ENCODE data around the gene TRMU. TPM values are rescaled to one million over a fixed set of nuclear protein-coding genes. Genes with fewer than 3 reads are reported as not detected.

Gene TRMU
- total and polyA plus RNA-seq, 2 of the 4 experiments (the other 2 are of a cell fraction) = 19.0 to 36.4 TPM

GRCh38 chr22:46349238-46349637 is 13.7 kb downstream of the TRMU start:
- BruUV-seq (replicated peaks) = no TSS peak
- H3K36me3 ChIP-seq (ENCODE audit: control insufficient read depth, insufficient read depth, low read length) = peaks cover 88% of the 10 kb centered on the region

More at GRCh38 chr22:46349238-46349637, 13.7 kb downstream of the TRMU start:
- TF ChIP-seq NFE2L2 (IDR thresholded peaks at IDR 0.05; ENCODE audit: low read depth, low read length) (no peak), POLR2A (IDR thresholded peaks at IDR 0.05; ENCODE audit: low read depth, low read length) (no peak), MAZ (IDR thresholded peaks at IDR 0.05; ENCODE audit: borderline replicate concordance, low read depth, low read length) (no peak), MXI1 (IDR thresholded peaks at IDR 0.05; ENCODE audit: borderline replicate concordance, low read depth, low read length) (no peak), MAFK (IDR thresholded peaks at IDR 0.05; ENCODE audit: low read depth, low read length) (no peak), ELK1 (IDR thresholded peaks at IDR 0.05; ENCODE audit: borderline replicate concordance, low read depth, low read length) (no peak), FOS (IDR thresholded peaks at IDR 0.05; ENCODE audit: low read depth, low read length) (no peak), CEBPB (IDR thresholded peaks at IDR 0.05; ENCODE audit: low read depth, low read length) (no peak), SMC3 (IDR thresholded peaks at IDR 0.05; ENCODE audit: low read depth, low read length) (no peak), RFX5 (IDR thresholded peaks at IDR 0.05; ENCODE audit: low read depth, low read length) (no peak), BHLHE40 (IDR thresholded peaks at IDR 0.05; ENCODE audit: low read depth, low read length) (no peak), RAD21 (IDR thresholded peaks at IDR 0.05; ENCODE audit: low read length) (no peak)
- H3K9ac ChIP-seq (ENCODE audit: low read depth, low read length) = no peak overlapping the region
- ChIA-PET CTCF (interaction anchor here (0.6 kb wide), 2 partner anchors 11 to 202 kb away, joined by 3 to 4 read pairs; no protein-coding TSS in a partner anchor), POLR2A (ENCODE audit: unreplicated experiment) (no interaction called here)
- H3K4ac ChIP-seq (ENCODE audit: low read depth, low read length) = no peak overlapping the region
- H3K18ac ChIP-seq (ENCODE audit: low read depth, low read length) = no peak overlapping the region
- H3K4me2 ChIP-seq (ENCODE audit: low read depth, low read length) = no peak overlapping the region
- no peak for ATAC-seq (ENCODE audit: low read depth)
- no peak overlapping the region for H4K5ac ChIP-seq (ENCODE audit: low read depth, low read length)
- no peak overlapping the region for H4K91ac ChIP-seq (ENCODE audit: insufficient read depth, low read depth, low read length)
- H3K23ac ChIP-seq (ENCODE audit: low read depth, low read length) = no peak overlapping the region
- in situ Hi-C loops (cut with MboI; ENCODE audit: low sequenced_read_pairs) = loop anchor here (5.0 kb wide), 1 partner anchor 48 kb away; no protein-coding TSS in a partner anchor
- no peak overlapping the region for H2AK5ac ChIP-seq (ENCODE audit: low read depth, low read length)
- dilution Hi-C loops (cut with HindIII; ENCODE audit: low sequenced_read_pairs, unreplicated experiment) = no loop called here
- DNase-seq = no peak
- H3K4me3 ChIP-seq (ENCODE audit: insufficient read depth, low read depth, low read length) = no peak overlapping the region
- H3K14ac ChIP-seq (replicated peaks; ENCODE audit: low read depth, low read length) = no peak overlapping the region
- no peaks in the 10 kb centered on the region for H3K4me1 ChIP-seq (ENCODE audit: control insufficient read depth, insufficient read depth, low read length)
- peaks cover 12 to 22% of the 10 kb centered on the region in 2 experiments for H3K79me1 ChIP-seq (ENCODE audit: low read depth in 1 of 2, low read length in 2 of 2)
- no peak overlapping the region for H2AFZ ChIP-seq (replicated peaks; ENCODE audit: low read length, poor library complexity)
- H3K9me3 ChIP-seq (ENCODE audit: control insufficient read depth, insufficient read depth, low read length) = no peaks in the 10 kb centered on the region
- H4K20me1 ChIP-seq (ENCODE audit: insufficient read depth, low read length) = peaks cover 25% of the 10 kb centered on the region
- no peak overlapping the region for H2BK5ac ChIP-seq (ENCODE audit: low read depth, low read length, poor library complexity, severe bottlenecking)
- no peaks in the 10 kb centered on the region for H3K27me3 ChIP-seq (ENCODE audit: control insufficient read depth, insufficient read depth, low read length)
- no peaks in the 10 kb centered on the region for H3K9me1 ChIP-seq (ENCODE audit: insufficient read depth, low read length)
- no peak overlapping the region for H2AK9ac ChIP-seq (replicated peaks; ENCODE audit: low read depth, low read length, poor library complexity)
- no peak overlapping the region for H2BK15ac ChIP-seq (ENCODE audit: low read depth, low read length)
- H2BK20ac ChIP-seq (ENCODE audit: low read depth, low read length) = no peak overlapping the region
- WGBS, 2 experiments (ENCODE audit: extremely low coverage in 2 of 2, insufficient read length in 1 of 2) = 88% methylated on average over 13 of the region's 18 CpGs; no CpG with 5 or more reads in 1 of the 2 experiments
- no peak overlapping the region for H2BK120ac ChIP-seq (ENCODE audit: low read depth, low read length)
- no peak overlapping the region for H4K8ac ChIP-seq (ENCODE audit: low read depth in 2 of 2, low read length in 2 of 2)
- H3K56ac ChIP-seq (ENCODE audit: extremely low read depth, insufficient read depth, low read length) = no peak overlapping the region
- H3K27ac ChIP-seq (ENCODE audit: insufficient read depth, low read length) = no peak overlapping the region
- intact Hi-C loops (cut with micrococcal nuclease) = no loop called here
